H1 (cell line): ENCODE measurements around the gene NR0B2. TPM values are rescaled to one million over a fixed set of nuclear protein-coding genes. Genes with fewer than 3 reads are reported as not detected.

ENCODE experiments used
- CTCF ChIA-PET: fragments of 300-600 bp; sonication (Branson Sonifier 250); formaldehyde crosslinking; loops from one replicate; lab custom pipeline; 2021; ENCODE audit not compliant: partially characterized antibody; lab: Charles Lee
- POLR2A ChIA-PET: fragments of 300-600 bp; sonication (Branson Sonifier 250); formaldehyde crosslinking; loops from one replicate; lab custom pipeline; 2021; ENCODE audit warnings: inconsistent platforms; ENCODE audit not compliant: partially characterized antibody; lab: Charles Lee
- DNase-seq, 2 experiments: peaks; one replicate each; pipeline versions ENCODE4 v3.0.0 to v3.0.0-alpha.2; 2010 to 2022; ENCODE audit warnings: low spot score in 2 of 2, low read depth in 1 of 2, mixed read lengths in 1 of 2
- FAIRE-seq: peaks from 2 replicates; lab custom pipeline; 2011; peaks lifted over from hg19 to GRCh38; lab: Jason Lieb, UNC
- H2AFZ ChIP-seq: 2 replicates; pipeline ENCODE4 v1.8.1; 2012; ENCODE audit warnings: low read length, inconsistent platforms
- H2AK5ac ChIP-seq: 2 replicates; pipeline ENCODE4 v1.6.1; 2013; ENCODE audit warnings: low read depth, low read length
- H2BK120ac ChIP-seq: replicated peaks from 2 replicates; pipeline ENCODE3; 2013; ENCODE audit warnings: low read depth, low read length, inconsistent platforms
- H2BK12ac ChIP-seq: 2 replicates; pipeline ENCODE4 v1.6.1; 2013; ENCODE audit warnings: low read depth, low read length
- H2BK15ac ChIP-seq: 2 replicates; pipeline ENCODE4 v1.6.1; 2013; ENCODE audit warnings: low read length
- H2BK20ac ChIP-seq: 2 replicates; pipeline ENCODE4 v1.6.1; 2013; ENCODE audit warnings: low read length
- H2BK5ac ChIP-seq: 2 replicates; pipeline ENCODE4 v1.6.1; 2013; ENCODE audit warnings: low read depth, low read length
- H3K14ac ChIP-seq: 2 replicates; pipeline ENCODE4 v1.6.1; 2013; ENCODE audit warnings: inconsistent platforms; ENCODE audit not compliant: insufficient read length
- H3K18ac ChIP-seq: 2 replicates; pipeline ENCODE4 v1.6.1; 2013; ENCODE audit warnings: low read length; ENCODE audit errors: extremely low read depth
- H3K23ac ChIP-seq: 2 replicates; pipeline ENCODE4 v1.6.1; 2013; ENCODE audit warnings: inconsistent platforms; ENCODE audit not compliant: insufficient read length
- H3K23me2 ChIP-seq: 2 replicates; pipeline ENCODE4 v1.6.1; 2013; ENCODE audit warnings: low read depth, low read length
- H3K27ac ChIP-seq: 2 replicates; pipeline ENCODE4 v1.6.1; 2011; ENCODE audit warnings: low read depth, low read length, inconsistent platforms
- H3K27me3 ChIP-seq, 4 experiments: replicated peaks in 1 of 4; 1 replicate in 1 of 4; 2 replicates in 3 of 4; pipeline versions ENCODE4 v1.6.1 to v1.8.1; 2011 to 2013; ENCODE audit warnings: low read length in 3 of 4, mild to moderate bottlenecking in 3 of 4, inconsistent platforms in 2 of 4, mixed read lengths in 2 of 4, moderate library complexity in 1 of 4; ENCODE audit not compliant: control insufficient read depth in 3 of 4, insufficient read depth in 3 of 4; ENCODE audit errors: extremely low read depth in 1 of 4
- H3K36me3 ChIP-seq, 4 experiments: 2 replicates each; pipeline versions ENCODE4 v1.6.1 to v1.8.1; 2011 to 2013; ENCODE audit warnings: mild to moderate bottlenecking in 4 of 4, low read length in 3 of 4, moderate library complexity in 2 of 4, control low read depth in 1 of 4, inconsistent platforms in 1 of 4; ENCODE audit not compliant: insufficient read depth in 4 of 4, control insufficient read depth in 2 of 4
- H3K4ac ChIP-seq: replicated peaks from 2 replicates; pipeline ENCODE3; 2013; ENCODE audit warnings: low read length, low read depth, mixed read lengths, inconsistent platforms; ENCODE audit not compliant: insufficient read length
- H3K4me1 ChIP-seq, 4 experiments: replicated peaks in 1 of 4; 1 replicate in 1 of 4; 2 replicates in 3 of 4; pipeline versions ENCODE4 v1.6.1 to v1.8.1; 2011 to 2013; ENCODE audit warnings: low read length in 3 of 4, inconsistent platforms in 2 of 4, mixed read lengths in 1 of 4; ENCODE audit not compliant: insufficient read depth in 4 of 4, control insufficient read depth in 3 of 4
- H3K4me2 ChIP-seq, 2 experiments: 2 replicates each; pipeline versions ENCODE4 v1.6.1 to v1.8.1; 2011 to 2013; ENCODE audit warnings: low read depth in 2 of 2, low read length in 2 of 2, control low read depth in 1 of 2, inconsistent platforms in 1 of 2, mild to moderate bottlenecking in 1 of 2; ENCODE audit not compliant: insufficient read depth in 1 of 2
- H3K4me3 ChIP-seq, 4 experiments: fragments of 200-600, 300-600 bp in 1 of 4; sonication (generic), shearing (Covaris generic), sonication (Bioruptor Twin) in 1 of 4; 2 replicates each; pipeline versions ENCODE4 v1.5.1 to v1.8.1; 2011 to 2016; ENCODE audit warnings: low read length in 4 of 4, low read depth in 3 of 4, control low read depth in 2 of 4, inconsistent platforms in 2 of 4, mild to moderate bottlenecking in 2 of 4, mixed read lengths in 1 of 4, moderate library complexity in 1 of 4; ENCODE audit not compliant: insufficient read depth in 2 of 4; ENCODE audit errors: extremely low read depth in 1 of 4
- H3K56ac ChIP-seq: replicated peaks from 2 replicates; pipeline ENCODE3; 2013; ENCODE audit warnings: low read depth, mild to moderate bottlenecking, mixed read lengths, low read length, inconsistent platforms; ENCODE audit not compliant: insufficient read length
- H3K79me1 ChIP-seq: 2 replicates; pipeline ENCODE4 v1.6.1; 2013; ENCODE audit warnings: low read depth, low read length, control low read depth
- H3K79me2 ChIP-seq, 2 experiments: 2 replicates each; pipeline versions ENCODE4 v1.6.1 to v1.8.1; 2012 to 2013; ENCODE audit warnings: low read length in 2 of 2, mild to moderate bottlenecking in 2 of 2, inconsistent platforms in 1 of 2; ENCODE audit not compliant: insufficient read depth in 2 of 2, control insufficient read depth in 1 of 2
- H3K9ac ChIP-seq, 4 experiments: replicated peaks in 1 of 4; 1 replicate in 1 of 4; 2 replicates in 3 of 4; pipeline versions ENCODE4 v1.6.1 to v1.8.1; 2011 to 2013; ENCODE audit warnings: low read depth in 3 of 4, low read length in 3 of 4, control low read depth in 2 of 4, mild to moderate bottlenecking in 2 of 4, moderate library complexity in 2 of 4, inconsistent platforms in 1 of 4; ENCODE audit errors: extremely low read depth in 1 of 4
- H3K9me3 ChIP-seq, 2 experiments: 2 replicates each; pipeline versions ENCODE4 v1.6.1 to v1.8.1; 2012 to 2013; ENCODE audit warnings: mild to moderate bottlenecking in 2 of 2, moderate library complexity in 2 of 2, control low read depth in 1 of 2, inconsistent platforms in 1 of 2, low read depth in 1 of 2, low read length in 1 of 2, mixed read lengths in 1 of 2; ENCODE audit not compliant: insufficient read depth in 2 of 2
- H4K20me1 ChIP-seq, 2 experiments: replicated peaks in 1 of 2; 2 replicates each; pipeline versions ENCODE3 to v1.8.1; 2011 to 2013; ENCODE audit warnings: inconsistent platforms in 2 of 2, low read length in 2 of 2, mild to moderate bottlenecking in 1 of 2; ENCODE audit not compliant: insufficient read depth in 2 of 2, control insufficient read depth in 1 of 2
- H4K5ac ChIP-seq: 2 replicates; pipeline ENCODE4 v1.6.1; 2013; ENCODE audit warnings: low read length, low read depth, mixed read lengths, inconsistent platforms; ENCODE audit not compliant: insufficient read length
- H4K8ac ChIP-seq: 2 replicates; pipeline ENCODE4 v1.8.0; 2013; ENCODE audit warnings: mild to moderate bottlenecking, moderate library complexity, low read length, inconsistent platforms; ENCODE audit not compliant: insufficient read depth; ENCODE audit errors: extremely low read depth
- H4K91ac ChIP-seq: replicated peaks from 2 replicates; pipeline ENCODE3; 2013; ENCODE audit warnings: low read length, mixed read lengths, inconsistent platforms; ENCODE audit not compliant: insufficient read length
- BACH1 ChIP-seq: IDR thresholded peaks from 2 replicates; pipeline ENCODE4 v1.6.1; 2012; ENCODE audit warnings: low read length, improper control_type of control experiment
- CEBPB ChIP-seq: IDR thresholded peaks from 2 replicates; pipeline ENCODE4 v1.6.1; 2012; ENCODE audit warnings: low read depth, low read length
- EZH2 ChIP-seq: fragments of 200-600 bp; sonication (generic); IDR thresholded peaks from 2 replicates; pipeline ENCODE4 v1.7.1; 2012; ENCODE audit warnings: low read depth, mild to moderate bottlenecking, moderate library complexity, low read length, inconsistent platforms; ENCODE audit not compliant: severe bottlenecking
- JUN ChIP-seq: IDR thresholded peaks from 2 replicates; pipeline ENCODE4 v1.6.1; 2011; ENCODE audit warnings: low read depth, mild to moderate bottlenecking, improper control_type of control experiment, low read length
- KDM5A ChIP-seq: fragments of 200-600 bp; IDR thresholded peaks from 2 replicates; pipeline ENCODE4 v1.7.1; 2012; ENCODE audit warnings: mild to moderate bottlenecking, low read length, inconsistent platforms, mixed read lengths
- POLR2A ChIP-seq, 2 experiments: IDR thresholded peaks; 1 replicate in 1 of 2; 2 replicates in 1 of 2; pipeline ENCODE4 v1.6.1; 2011; ENCODE audit warnings: low read depth in 2 of 2, low read length in 2 of 2, mild to moderate bottlenecking in 2 of 2; ENCODE audit errors: control extremely low read depth in 1 of 2
- POU5F1 ChIP-seq: IDR thresholded peaks from 2 replicates; pipeline ENCODE4 v1.6.1; 2011; ENCODE audit warnings: low read depth, mild to moderate bottlenecking, low read length, moderate library complexity
- RBBP5 ChIP-seq: IDR thresholded peaks from 2 replicates; pipeline ENCODE4 v1.7.1; 2012; ENCODE audit warnings: low read depth, mild to moderate bottlenecking, inconsistent platforms, low read length, moderate library complexity, borderline replicate concordance
- SIN3A ChIP-seq, 2 experiments: IDR thresholded peaks in 1 of 2; conservative IDR thresholded peaks in 1 of 2; 2 replicates each; pipeline ENCODE4 v1.6.1; 2011 to 2012; ENCODE audit warnings: low read length in 2 of 2, improper control_type of control experiment in 1 of 2, low read depth in 1 of 2, mild to moderate bottlenecking in 1 of 2
- SP4 ChIP-seq: IDR thresholded peaks from 2 replicates; pipeline ENCODE4 v1.6.1; 2012; ENCODE audit warnings: low read length, inconsistent platforms
- TAF1 ChIP-seq: IDR thresholded peaks from 2 replicates; pipeline ENCODE4 v1.6.1; 2011; ENCODE audit warnings: mild to moderate bottlenecking, low read depth, low read length
- USF2 ChIP-seq: IDR thresholded peaks from 2 replicates; pipeline ENCODE4 v1.6.1; 2011; ENCODE audit warnings: low read length, improper control_type of control experiment
- ZNF274 ChIP-seq: IDR thresholded peaks from 2 replicates; pipeline ENCODE4 v1.7.0; 2012; ENCODE audit warnings: low read length, borderline replicate concordance; ENCODE audit errors: extremely low read depth
- WGBS, 2 experiments: shearing (Covaris generic) in 1 of 2; methylation state at CpG; one replicate each; pipeline versions ENCODE4 v1.1.6 to v1.1.7; 2013 to 2015; ENCODE audit warnings: low lambda C conversion rate in 2 of 2, mixed read lengths in 2 of 2, inconsistent platforms in 1 of 2, low coverage in 1 of 2, missing lambda C conversion rate in 1 of 2; ENCODE audit not compliant: insufficient replicate concordance in 2 of 2, insufficient coverage in 1 of 2, insufficient read length in 1 of 2; ENCODE audit errors: extremely low coverage in 1 of 2, missing lambda C conversion rate in 1 of 2; 5-methylcytosine and 5-hydroxymethylcytosine counted together
- polyA plus RNA-seq, 7 experiments: library from polyadenylated mRNA; depleted of rRNA in 3 of 7; stranded (reverse) in 5 of 7; unstranded in 2 of 7; fragments of >200 nt in 5 of 7; fragments of 200-250 nt in 2 of 7; gene quantifications; 1 replicate in 5 of 7; 2 replicates in 1 of 7; 4 replicates in 1 of 7; pipeline versions ENCODE4 v1.2.1 to v1.2.3, GENCODE V29; 2011 to 2013; ENCODE audit warnings: missing spikeins in 2 of 7, mixed read lengths in 2 of 7
- total RNA-seq: library from RNA; stranded (reverse); fragmentation: NEBNext Ultra II Directional; extraction: Animal tissue kit (Norgen Biotek cat#: 25700); gene quantifications from 2 replicates; pipeline ENCODE4 v1.2.1, GENCODE V29; 2021

The NR0B2 gene
- total and polyA plus RNA-seq, 2 of the 8 experiments (the other 6 are each of a cell fraction or from before 2014, with no cell fraction given) = not detected

DNA sequence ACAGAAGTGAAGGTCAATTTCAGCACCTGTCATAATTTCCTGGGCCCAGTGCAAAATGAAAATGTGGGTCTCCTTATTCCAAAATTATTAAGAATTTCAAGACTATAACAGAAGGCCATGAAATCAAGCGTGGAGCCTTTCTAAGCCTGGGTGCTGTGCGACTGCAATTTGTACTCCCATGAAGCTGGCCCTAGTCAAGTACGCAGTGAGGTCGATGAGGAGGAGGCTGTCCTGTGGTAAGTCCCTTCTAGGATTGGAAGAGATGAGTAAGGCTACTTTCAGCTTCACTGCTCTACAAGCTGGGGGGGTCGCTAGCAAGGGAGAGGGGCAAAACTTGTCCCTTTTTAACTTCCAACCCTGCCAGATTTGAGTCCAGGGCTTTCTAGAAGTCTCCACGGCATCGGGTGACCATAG lies 7.4 kb upstream of the NR0B2 start:
- no peak overlapping the region for H3K27ac ChIP-seq
- no peaks in the 10 kb centered on the region for H3K27me3 ChIP-seq
- CTCF ChIA-PET = interaction anchor here (1.0 kb wide), 1 partner anchor 242 kb away, joined by 3 read pairs; no protein-coding TSS in a partner anchor
- no peak for TF ChIP-seq CEBPB
- no peak for TF ChIP-seq ZNF274
- TF ChIP-seq POLR2A (IDR thresholded peaks at IDR 0.05; ENCODE audit: control extremely low read depth in 1 of 2, low read depth in 2 of 2, low read length in 2 of 2) = no peak
- no peak; a peak in 1 of 4 replicates for TF ChIP-seq SIN3A (conservative IDR thresholded peaks at IDR 0.05 in 1 of 2, IDR thresholded peaks at IDR 0.05 in 1 of 2; ENCODE audit: low read depth in 1 of 2, low read length in 2 of 2)
- no peak for TF ChIP-seq BACH1
- TF ChIP-seq POU5F1 = no peak
- no peak for TF ChIP-seq TAF1
- no peak for TF ChIP-seq KDM5A
- TF ChIP-seq SP4 = no peak
- TF ChIP-seq EZH2 = no peak
- TF ChIP-seq RBBP5 = no peak
- TF ChIP-seq USF2 = no peak
- TF ChIP-seq JUN = no peak

More for the DNA sequence above, 7.4 kb upstream of the NR0B2 start:
- Histone ChIP-seq H4K20me1 (peaks cover 0 to 7% of the 10 kb centered on the region in 2 experiments), H2BK20ac (no peak overlapping the region), H3K14ac (no peak overlapping the region), H3K23ac (no peak overlapping the region), H4K5ac (no peak overlapping the region), H3K4me3 (peak overlapping the region; percentile 70 to 88 (median 82); a peak in 5 of 8 replicates), H4K8ac (no peak overlapping the region), H2AK5ac (no peak overlapping the region), H3K56ac (no peak overlapping the region), H3K9me3 (no peaks in the 10 kb centered on the region), H3K9ac (no peak overlapping the region; a peak in 2 of 7 replicates), H2BK12ac (no peak overlapping the region), H3K4me1 (peaks cover 0 to 6% (median 4%) of the 10 kb centered on the region in 4 experiments; a peak in 3 of 7 replicates), H2AFZ (peak overlapping the region; percentile 63), H2BK5ac (no peak overlapping the region), H2BK120ac (no peak overlapping the region), H3K36me3 (peaks cover 6 to 25% (median 17%) of the 10 kb centered on the region in 4 experiments), H3K4me2 (peak overlapping the region; percentile 81 to 91), H3K23me2 (peaks cover 9% of the 10 kb centered on the region), H2BK15ac (no peak overlapping the region), H3K79me2 (peaks cover 12 to 28% of the 10 kb centered on the region in 2 experiments), H3K4ac (no peak overlapping the region), H3K79me1 (peaks cover 11% of the 10 kb centered on the region), H3K18ac (no peak overlapping the region), H4K91ac (no peak overlapping the region)
- DNase-seq (no peak), FAIRE-seq (no peak)
- WGBS, 2 experiments = 38% methylated on average over 7 of the region's 7 CpGs; no CpG with 5 or more reads in 1 of the 2 experiments
- POLR2A ChIA-PET = interaction anchor here (0.6 to 2.2 kb wide), 15 partner anchors 8 to 421 kb away, joined by 3 to 13 read pairs (median 4); partner anchors contain the start of genes GPATCH3 and NR0B2
